ENCODE results near the gene TAS2R38.

The TAS2R38 gene

GRCh38 chr7:141973673-141974072 is at the start of gene TAS2R38:
Gene TAS2R38, minus strand, starts transcription at chr7:141973773. Its CDS starts 84 bp downstream, at chr7:141973689.
- TF ChIP-seq GATA1 (IDR thresholded peaks at IDR 0.05; ENCODE audit: low read depth, low read length) (no peak), POLR2A (IDR thresholded peaks at IDR 0.05; ENCODE audit: low read length) (no peak)
- no peak for DNase-seq

DNA sequence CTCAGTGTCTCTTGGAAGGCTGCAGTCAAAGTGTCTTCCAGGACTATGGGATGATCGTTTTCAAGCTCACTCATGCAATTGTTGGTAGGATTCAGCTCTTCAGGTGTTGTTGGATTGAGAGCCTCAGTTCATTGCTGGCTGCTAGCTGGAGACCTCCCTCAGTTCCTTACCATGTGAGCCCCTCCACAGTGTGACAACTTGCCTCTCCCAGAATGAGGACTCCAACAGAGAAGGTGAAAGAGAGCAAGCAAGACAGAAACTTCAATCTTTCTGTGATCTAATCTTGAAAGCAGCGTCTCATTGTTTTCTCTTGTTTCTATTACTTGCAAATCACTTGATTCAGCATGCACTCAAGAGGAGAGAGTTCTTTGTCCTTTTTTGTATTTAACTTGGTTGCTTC is 44.6 kb upstream of the TAS2R38 start:
- no peak for DNase-seq
- TF ChIP-seq POLR2A (IDR thresholded peaks at IDR 0.05; ENCODE audit: low read length) (no peak), GATA1 (IDR thresholded peaks at IDR 0.05; ENCODE audit: low read depth, low read length) (no peak)

DNA sequence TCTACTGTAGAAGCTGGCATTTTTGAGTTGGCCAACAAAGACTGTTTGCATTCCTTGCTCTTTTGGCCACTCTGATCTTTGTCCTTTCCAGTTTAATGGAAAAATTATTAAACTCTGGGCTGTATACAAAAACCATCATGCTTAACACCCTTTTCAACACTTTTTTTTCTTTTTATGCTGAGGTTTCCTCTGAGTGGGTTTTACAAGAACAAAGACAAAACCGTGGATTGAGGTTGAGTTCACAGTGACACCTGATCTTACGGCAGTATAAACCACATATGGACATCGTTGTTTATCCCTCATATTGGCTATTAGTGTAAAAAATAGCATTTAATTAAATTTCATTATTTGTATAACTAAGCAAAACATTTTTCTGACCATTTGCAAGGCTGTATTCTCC is 43.9 kb upstream of the TAS2R38 start:
- no peak for DNase-seq
- TF ChIP-seq POLR2A (IDR thresholded peaks at IDR 0.05; ENCODE audit: low read length) (no peak), GATA1 (IDR thresholded peaks at IDR 0.05; ENCODE audit: low read depth, low read length) (no peak)

- DNase-seq: no peak
- TF ChIP-seq POLR2A (IDR thresholded peaks at IDR 0.05; ENCODE audit: low read length) (no peak), GATA1 (IDR thresholded peaks at IDR 0.05; ENCODE audit: low read depth, low read length) (no peak)
Observed at GRCh38 chr7:142012825-142013511, 39.4 kb upstream of the TAS2R38 start.

GRCh38 chr7:142010952-142011548 is 37.5 kb upstream of the TAS2R38 start:
- no peak for DNase-seq
- no peak for TF ChIP-seq POLR2A (IDR thresholded peaks at IDR 0.05; ENCODE audit: low read length)
- no peak for TF ChIP-seq GATA1 (IDR thresholded peaks at IDR 0.05; ENCODE audit: low read depth, low read length)

DNA sequence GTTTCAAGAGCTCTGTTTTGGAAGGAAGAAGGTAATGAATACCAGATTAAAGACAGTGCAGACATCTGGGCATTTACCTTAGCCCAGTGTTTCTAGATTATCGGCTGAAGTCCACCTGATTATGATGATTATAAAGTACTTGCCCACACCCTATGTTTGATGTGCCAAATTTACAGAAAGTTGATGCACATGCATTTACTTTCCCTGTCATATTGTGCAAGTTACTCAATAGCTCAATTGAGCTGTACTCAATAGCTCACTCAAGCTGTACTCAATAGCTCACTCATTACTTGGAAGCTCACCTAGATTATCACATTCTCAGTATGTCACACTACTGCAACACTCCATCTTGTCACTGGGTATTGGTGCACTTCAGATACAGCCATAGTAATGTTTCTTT is 35.6 kb upstream of the TAS2R38 start:
- no peak for DNase-seq
- TF ChIP-seq POLR2A (IDR thresholded peaks at IDR 0.05; ENCODE audit: low read length): no peak
- no peak for TF ChIP-seq GATA1 (IDR thresholded peaks at IDR 0.05; ENCODE audit: low read depth, low read length)

- TF ChIP-seq POLR2A (IDR thresholded peaks at IDR 0.05; ENCODE audit: low read length): no peak
- TF ChIP-seq GATA1 (IDR thresholded peaks at IDR 0.05; ENCODE audit: low read depth, low read length): no peak
Observed at GRCh38 chr7:142006577-142006976, 33.0 kb upstream of the TAS2R38 start.

GRCh38 chr7:142002179-142002578 is 28.6 kb upstream of the TAS2R38 start:
- DNase-seq: no peak
- no peak for TF ChIP-seq POLR2A (IDR thresholded peaks at IDR 0.05; ENCODE audit: low read length)
- no peak for TF ChIP-seq GATA1 (IDR thresholded peaks at IDR 0.05; ENCODE audit: low read depth, low read length)

More at GRCh38 chr7:142006577-142006976, 33.0 kb upstream of the TAS2R38 start:
- no peak for DNase-seq

- no peak for DNase-seq
- TF ChIP-seq POLR2A (IDR thresholded peaks at IDR 0.05; ENCODE audit: low read length): no peak
- TF ChIP-seq GATA1 (IDR thresholded peaks at IDR 0.05; ENCODE audit: low read depth, low read length): no peak
Observed at GRCh38 chr7:142001163-142001874, 27.7 kb upstream of the TAS2R38 start.

- DNase-seq: no peak
- TF ChIP-seq GATA1 (IDR thresholded peaks at IDR 0.05; ENCODE audit: low read depth, low read length) (no peak), POLR2A (IDR thresholded peaks at IDR 0.05; ENCODE audit: low read length) (no peak)
Observed at GRCh38 chr7:142000244-142000643, 26.7 kb upstream of the TAS2R38 start.

DNA sequence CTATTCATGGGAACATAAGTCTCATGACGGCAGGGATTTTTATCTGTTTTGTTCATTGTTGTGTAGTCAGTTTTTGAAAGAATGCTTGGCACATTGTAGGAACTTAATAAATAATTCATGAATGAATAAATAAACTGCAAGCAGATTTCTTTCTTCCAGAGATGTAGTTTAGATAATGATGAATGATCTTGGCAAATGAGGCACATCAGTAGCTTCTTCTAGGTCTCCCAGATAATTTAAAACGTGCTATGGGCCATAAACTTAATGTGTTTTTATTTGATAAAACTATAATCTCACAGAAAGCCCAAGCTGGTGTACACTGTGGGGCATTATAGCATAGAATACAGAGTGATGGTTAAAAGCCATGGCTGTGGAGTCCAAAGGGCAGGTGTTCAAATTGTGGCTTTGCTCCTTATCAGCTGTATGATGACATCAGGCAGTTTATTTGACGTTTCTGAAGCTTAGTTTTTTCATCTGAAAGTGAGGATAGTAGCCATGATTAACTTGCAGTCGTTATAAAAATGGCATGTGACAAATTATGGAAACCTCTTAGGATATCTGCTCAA is 25.6 kb upstream of the TAS2R38 start:
- no peak for DNase-seq
- TF ChIP-seq GATA1 (IDR thresholded peaks at IDR 0.05; ENCODE audit: low read depth, low read length) (no peak), POLR2A (IDR thresholded peaks at IDR 0.05; ENCODE audit: low read length) (no peak)

DNA sequence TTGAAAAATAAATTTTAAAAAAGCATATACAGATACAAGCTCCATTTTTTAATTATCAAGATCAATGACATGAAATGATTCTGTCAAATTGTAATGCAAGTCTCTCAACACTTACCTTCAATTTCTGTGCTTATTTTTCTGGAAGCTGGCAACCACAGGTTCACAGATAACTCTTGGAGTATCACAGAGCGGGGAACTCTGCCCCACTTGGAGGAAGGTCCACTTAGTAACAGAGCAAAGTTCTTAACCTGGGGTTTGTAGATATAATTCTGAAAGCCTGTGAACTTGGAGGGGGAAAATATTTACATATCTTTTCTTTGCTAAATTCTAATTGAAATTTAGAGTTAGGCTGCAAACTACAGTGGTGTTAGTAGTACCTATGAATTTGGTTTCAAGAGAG is 19.8 kb upstream of the TAS2R38 start:
- TF ChIP-seq POLR2A (IDR thresholded peaks at IDR 0.05; ENCODE audit: low read length): no peak
- no peak for TF ChIP-seq GATA1 (IDR thresholded peaks at IDR 0.05; ENCODE audit: low read depth, low read length)

DNA sequence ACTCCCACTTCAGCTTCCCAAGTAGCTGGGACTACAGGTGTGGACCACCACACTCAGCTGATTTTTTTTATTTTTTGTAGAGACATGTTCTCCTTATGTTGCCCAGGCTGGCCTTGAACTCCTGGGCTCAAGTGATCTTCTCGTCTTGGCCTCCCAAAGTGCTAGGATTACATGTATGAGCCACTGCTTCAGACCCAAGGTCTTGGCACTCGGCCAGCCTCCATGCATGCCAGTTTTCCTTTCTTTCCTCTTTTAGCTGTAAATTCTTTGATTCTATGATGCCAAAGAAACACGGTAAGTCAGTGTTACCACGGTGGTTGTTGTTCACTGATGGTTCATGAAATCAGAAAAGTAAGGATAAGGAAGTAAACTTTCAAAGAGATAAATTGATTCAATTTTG is 19.1 kb upstream of the TAS2R38 start:
- no peak for TF ChIP-seq GATA1 (IDR thresholded peaks at IDR 0.05; ENCODE audit: low read depth, low read length)
- no peak for TF ChIP-seq POLR2A (IDR thresholded peaks at IDR 0.05; ENCODE audit: low read length)
- no peak for DNase-seq

More for the DNA sequence above, 19.8 kb upstream of the TAS2R38 start:
- DNase-seq: no peak

- TF ChIP-seq GATA1 (IDR thresholded peaks at IDR 0.05; ENCODE audit: low read depth, low read length) (no peak), POLR2A (IDR thresholded peaks at IDR 0.05; ENCODE audit: low read length) (no peak)
- DNase-seq: no peak
Observed at GRCh38 chr7:141992156-141992555, 18.6 kb upstream of the TAS2R38 start.
